LoVo (cell line): ENCODE measurements around the gene CHST9.
A peak's percentile ranks its signal among the peaks of the same experiment; 100 is the strongest.
"Not testable (repeated sequence)": the region's sequence is repeated elsewhere in the genome, so short reads cannot be mapped to it uniquely, and the experiment has no call there.

Experiments used
- DNase-seq: peaks from one replicate; pipeline ENCODE4 v3.0.0-alpha.2; 2016; ENCODE audit warnings: low spot score

The CHST9 gene

GRCh38 chr18:27171993-27172392 lies 13.1 kb downstream of the CHST9 start:
- no peak for DNase-seq

DNA sequence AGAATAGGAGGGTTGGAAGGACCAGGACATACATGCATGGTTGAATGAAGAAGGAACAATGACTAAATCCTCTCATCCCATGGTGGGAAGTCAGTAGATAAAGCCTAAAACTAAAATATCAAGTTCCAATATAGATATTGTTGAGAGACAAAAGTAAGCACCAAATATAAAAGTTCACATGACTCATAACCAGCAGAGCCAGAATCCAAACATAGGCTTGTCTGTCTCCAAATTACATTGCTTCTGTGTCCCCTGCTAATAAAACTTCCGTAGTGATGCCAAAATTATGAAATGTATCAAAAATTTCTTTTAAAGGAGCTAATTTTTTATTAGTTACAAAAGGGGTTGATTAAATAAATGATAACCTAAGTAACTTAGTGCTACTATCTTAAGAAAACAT lies 19.7 kb downstream of the CHST9 start:
- DNase-seq, result no peak

DNA sequence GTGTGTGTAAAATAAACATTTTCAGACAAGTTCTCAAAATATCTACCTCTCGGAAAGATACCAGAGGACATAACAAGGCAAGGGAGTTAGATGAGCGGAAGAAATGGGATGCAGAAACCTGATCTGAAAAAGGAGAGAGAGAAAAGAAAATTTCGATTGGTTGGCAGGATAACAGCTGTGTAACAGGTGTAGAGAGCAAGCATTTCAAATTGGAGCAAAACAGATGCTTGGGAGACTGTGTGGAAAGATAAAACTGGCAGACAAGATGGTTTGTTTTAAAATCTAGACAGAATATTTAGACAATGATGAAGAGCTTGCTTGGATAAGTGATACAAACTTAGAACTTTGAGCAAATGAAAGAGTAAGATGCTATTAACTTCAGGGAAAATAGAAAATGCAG lies 20.2 kb downstream of the CHST9 start:
- DNase-seq, result no peak

DNA sequence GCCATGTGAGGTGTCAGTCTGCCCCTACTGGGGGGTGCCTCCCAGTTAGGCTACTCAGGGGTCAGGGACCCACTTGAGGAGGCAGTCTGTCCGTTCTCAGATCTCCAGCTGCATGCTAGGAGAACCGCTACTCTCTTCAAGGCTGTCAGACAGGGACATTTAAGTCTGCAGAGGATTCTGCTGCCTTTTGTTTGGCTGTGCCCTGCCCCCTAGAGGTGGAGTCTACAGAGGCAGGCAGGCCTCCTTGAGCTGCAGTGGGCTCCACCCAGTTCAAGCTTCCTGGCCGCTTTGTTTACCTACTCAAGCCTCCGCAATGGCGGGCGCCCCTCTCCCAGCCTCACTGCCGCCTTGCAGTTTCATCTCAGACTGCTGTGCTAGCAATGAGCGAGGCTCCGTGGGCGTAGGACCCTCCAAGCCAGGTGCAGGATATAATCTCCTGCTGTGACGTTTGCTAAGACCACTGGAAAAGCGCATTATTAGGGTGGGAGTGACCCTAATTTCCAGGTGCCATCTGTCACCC lies 21.9 kb downstream of the CHST9 start:
- not testable (repeated sequence) for DNase-seq

GRCh38 chr18:27149240-27149639 lies 35.9 kb downstream of the CHST9 start:
- DNase-seq, result not testable (repeated sequence)

DNA sequence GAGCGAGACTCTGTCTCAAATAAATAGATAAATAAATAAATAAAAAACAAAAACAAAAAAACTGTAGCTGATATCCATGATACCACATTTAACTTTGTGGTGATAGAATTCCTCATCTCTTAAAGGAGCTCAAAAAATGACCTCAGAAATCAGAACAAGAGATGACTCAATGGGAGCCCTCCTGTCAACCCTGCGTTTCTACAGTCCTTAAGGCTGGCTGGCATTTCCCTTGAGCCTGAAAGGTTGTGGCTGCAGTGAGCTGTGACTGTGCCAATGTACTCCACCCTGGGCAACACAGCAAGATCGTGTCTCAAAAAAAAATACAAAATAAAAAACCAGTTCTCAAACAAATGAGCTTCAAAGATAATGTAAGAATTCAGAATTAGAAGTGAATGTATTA lies 40.4 kb downstream of the CHST9 start:
- no peak for DNase-seq

DNA sequence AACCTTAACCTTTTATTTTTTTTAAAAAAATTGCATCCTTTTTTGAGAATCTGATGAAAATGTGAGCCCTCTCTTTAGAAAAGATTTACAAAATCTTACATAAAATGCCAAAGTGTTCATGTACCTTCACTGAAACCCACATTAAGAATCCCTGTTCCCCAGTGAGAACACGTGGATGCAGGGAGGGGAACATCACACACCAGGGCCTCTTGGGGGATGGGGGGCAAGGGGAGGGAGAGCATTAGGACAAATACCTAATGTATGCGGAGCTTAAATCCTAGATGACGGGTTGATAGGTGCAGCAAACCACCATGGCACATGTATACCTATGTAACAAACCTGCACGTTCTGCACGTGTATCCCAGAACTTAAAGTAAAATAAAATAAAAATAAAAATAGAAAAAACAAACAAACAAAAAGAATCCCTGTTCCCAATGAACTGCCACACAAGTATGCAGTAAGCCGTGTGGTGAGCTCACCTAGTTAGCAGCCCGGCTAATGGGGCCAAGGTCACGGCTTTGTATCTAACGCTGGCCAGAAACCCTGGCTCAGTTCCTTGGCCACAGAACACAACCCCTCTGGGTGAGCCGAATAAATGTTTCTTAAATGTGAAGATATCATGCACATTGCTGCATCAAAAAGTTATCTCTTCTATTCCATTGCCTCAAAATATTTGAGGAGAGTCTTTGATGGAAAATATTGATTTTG lies 41.4 kb downstream of the CHST9 start:
- no peak for DNase-seq

- no peak for DNase-seq
These were observed 42.2 kb downstream of the CHST9 start for GRCh38 chr18:27142891-27143290.

DNA sequence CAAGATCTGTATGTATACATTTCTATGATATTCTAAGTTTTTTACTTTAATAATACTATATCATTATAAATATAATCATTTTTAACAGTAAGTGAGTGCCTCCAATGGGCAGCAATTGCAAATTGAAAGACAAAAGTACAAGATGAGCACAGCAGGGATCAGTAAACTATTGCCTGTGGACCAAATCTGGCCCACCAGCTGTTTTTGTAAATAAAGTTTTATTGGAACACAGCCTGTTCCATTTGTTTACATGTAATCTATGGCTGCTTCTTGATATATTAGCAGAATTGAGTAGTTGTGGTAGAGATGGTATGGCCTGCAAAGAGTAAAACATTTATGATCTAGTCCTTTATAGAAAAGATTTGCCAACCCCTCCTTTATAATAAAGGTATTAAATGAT lies 43.2 kb downstream of the CHST9 start:
- DNase-seq, result no peak

GRCh38 chr18:27138079-27138478 lies 47.0 kb downstream of the CHST9 start:
- no peak for DNase-seq

DNA sequence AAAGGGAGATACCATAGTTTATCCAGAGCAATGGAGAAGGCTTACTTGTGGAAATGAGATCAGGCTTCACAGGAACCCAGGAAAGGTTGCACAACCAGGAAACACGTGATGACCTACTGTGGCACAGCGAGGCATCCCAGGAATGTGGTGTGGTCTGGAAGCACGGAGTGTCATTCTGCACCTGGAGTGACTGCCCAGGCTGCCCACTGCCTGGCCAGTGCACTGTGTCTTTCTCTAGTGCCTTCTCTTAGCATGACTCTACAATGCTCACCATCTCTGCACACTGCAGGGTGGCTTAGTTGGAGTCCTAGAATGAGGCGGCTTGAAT lies 48.9 kb downstream of the CHST9 start:
- peak; percentile 28 for DNase-seq

DNA sequence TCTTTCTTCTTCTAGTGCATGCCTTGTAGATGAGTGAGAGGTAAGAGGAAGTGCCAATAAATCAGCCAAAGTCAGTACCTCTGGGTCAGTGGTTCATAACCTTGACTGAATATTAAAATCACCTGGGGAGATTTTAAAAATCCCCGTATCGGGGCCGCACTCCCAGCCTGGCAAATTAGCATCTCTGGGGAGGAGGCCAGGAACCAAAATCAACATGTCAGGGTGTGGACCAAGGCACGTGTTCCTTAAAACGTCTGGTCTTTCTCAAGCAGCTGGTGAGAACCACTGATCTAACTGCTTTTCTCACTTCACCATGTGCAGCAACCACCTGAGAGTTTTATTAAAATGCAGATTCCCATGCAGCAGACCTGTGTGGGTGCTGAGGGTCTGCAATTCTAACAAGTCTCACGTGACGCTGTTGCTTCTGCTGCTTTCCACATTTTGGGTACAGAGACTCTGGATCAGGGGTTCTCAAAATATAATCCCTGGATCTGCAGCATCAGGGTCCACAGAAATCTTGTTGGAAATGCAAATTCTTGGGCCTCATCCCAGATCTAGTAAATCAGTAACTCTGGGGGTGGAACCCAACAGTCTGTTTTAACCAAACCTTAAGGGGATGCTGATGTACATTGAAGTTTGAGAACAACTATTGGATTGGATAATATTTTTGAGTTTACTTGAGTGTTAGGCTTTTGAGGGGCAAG lies 49.5 kb downstream of the CHST9 start:
- no peak for DNase-seq

DNA sequence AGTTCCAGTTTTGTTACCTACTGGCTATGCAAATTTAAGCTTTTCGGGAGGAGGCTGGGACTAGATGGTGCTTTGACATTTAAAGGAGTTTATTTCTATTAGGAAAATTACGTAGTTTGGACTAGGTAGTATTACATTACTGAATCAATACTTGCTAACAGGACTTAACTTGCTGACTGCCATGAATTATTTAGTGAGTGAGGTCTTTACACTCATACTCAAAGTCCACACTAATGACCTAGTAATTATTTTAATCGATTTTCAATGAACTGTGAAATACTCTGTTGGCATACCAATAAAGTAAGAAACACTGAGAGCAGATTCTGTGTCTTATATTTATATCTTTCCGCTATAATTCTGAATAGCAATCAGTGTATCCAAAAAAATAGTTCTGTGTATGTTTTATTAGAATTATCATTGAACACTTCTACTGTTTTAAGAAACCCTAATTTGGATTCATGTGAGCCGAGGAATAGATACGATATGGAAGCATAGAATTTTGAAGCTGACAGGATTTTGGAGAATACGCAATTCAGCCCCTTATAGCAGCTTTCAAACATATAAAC lies 55.0 kb downstream of the CHST9 start:
- DNase-seq, result no peak

GRCh38 chr18:27124196-27124595 lies 60.9 kb downstream of the CHST9 start:
- DNase-seq, result no peak

- no peak for DNase-seq
These were observed 64.0 kb downstream of the CHST9 start for GRCh38 chr18:27121108-27121507.

DNA sequence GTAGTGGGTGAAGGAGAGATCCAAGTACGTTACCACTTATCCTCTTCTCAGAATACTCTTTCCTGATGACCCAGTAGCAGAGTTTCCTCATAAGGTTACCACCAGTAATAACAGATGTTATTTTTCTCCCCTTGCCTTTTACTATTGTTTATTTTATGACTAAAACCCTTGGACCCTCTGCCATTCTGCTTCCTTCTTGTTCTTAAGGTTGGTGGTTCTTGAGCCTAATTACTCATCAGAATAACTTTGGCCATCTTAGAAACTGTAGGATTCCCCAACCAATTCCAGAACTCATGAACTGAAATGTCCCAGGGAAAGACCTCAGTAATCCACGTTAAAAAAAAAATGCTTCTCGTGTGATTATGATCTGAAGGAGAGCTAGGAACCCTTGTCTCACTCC lies 64.9 kb downstream of the CHST9 start:
- DNase-seq, result no peak

DNA sequence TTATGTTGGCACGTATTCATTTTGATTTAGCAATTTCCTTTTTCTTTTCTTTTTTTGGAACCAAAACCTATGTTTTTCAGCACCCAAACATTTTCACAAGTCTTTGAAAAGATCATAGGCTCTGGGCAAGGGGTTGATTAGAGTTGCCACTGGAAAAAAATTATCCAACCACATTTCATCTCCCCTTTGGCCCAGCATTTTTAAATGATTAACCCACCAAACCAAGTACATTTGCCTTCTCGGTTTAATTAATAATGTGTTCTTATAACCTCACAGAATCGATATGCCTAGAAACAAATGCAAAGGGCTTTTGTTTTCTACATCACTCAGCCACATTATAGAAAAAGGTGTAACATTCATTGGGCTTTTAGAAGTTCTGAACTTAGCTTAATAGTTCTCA lies 66.1 kb downstream of the CHST9 start:
- DNase-seq, result no peak

- no peak for DNase-seq
These were observed 70.3 kb downstream of the CHST9 start for GRCh38 chr18:27114842-27115241.

DNA sequence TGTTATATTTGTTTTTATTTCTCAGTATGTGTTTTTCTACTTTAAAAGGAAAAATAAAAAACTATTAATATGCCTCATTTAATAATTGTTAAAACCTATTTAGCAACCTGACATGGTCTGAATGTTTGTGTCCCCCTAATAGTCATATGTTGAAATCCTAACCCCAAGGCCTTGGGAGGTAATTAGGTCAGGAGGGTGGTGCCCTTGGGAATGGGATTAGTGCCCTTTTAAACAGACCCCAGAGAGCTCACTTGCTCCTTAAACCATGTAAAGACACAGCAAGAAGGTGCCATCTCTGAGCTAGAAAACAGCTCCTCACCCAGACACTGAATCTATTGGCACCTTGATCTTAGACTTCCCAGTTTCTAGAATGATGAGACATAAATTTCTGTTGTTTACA lies 71.8 kb downstream of the CHST9 start:
- DNase-seq, result no peak

GRCh38 chr18:27110319-27110718 lies 74.8 kb downstream of the CHST9 start:
- DNase-seq, result no peak

GRCh38 chr18:27109451-27109850 lies 75.7 kb downstream of the CHST9 start:
- DNase-seq, result no peak

DNA sequence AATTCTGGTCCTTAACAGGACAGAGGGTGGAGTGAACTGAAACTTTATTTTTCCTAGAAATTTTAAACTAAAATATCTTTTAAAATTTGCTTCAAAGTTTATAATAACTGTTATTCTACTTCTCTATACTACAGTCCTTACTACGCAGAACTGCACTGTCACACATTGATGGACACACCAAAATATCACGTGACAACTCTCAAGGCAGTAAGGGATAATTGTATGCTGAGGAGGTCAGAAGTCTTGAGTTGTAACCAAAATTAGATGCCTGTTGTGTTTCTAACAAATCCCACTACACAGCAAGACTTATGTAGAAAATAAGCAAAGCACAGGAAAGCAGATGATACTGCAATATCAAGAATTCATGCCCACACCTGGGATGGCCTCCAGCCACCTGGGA lies 76.3 kb downstream of the CHST9 start:
- no peak for DNase-seq

GRCh38 chr18:27104743-27105142 lies 80.4 kb downstream of the CHST9 start:
- no peak for DNase-seq

DNA sequence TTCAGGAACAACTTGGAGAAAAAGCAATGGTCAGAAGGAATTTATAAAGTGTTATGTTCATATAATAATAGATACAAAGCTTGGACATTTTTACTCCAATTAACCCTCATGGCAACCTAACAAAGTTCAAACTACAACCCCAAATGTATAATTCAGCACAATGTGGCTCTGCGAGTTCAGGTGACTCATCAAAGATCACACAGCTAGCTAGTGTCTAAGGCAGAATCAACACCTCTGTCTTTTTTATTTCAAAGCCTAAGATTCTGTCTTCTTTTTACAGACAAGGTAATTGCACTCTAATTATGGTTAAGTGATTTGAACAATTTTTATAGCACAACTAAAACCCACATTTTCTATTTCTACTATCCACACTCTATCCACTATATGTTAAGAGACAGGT lies 90.5 kb downstream of the CHST9 start:
- DNase-seq, result no peak
